WI38 (cell line): ENCODE results near the gene CACNB1.

Experiments
- H3K4me3 ChIP-seq: 2 replicates; pipeline ENCODE4 v1.5.1; 2011; ENCODE audit warnings: low read depth, mild to moderate bottlenecking, control low read depth, low read length
- TF ChIP-seq, protein P1 (sequence below): IDR thresholded peaks from 2 replicates; pipeline ENCODE4 v1.5.1; 2012; ENCODE audit warnings: low read depth, mild to moderate bottlenecking, control low read depth, low read length

CACNB1 gene

DNA sequence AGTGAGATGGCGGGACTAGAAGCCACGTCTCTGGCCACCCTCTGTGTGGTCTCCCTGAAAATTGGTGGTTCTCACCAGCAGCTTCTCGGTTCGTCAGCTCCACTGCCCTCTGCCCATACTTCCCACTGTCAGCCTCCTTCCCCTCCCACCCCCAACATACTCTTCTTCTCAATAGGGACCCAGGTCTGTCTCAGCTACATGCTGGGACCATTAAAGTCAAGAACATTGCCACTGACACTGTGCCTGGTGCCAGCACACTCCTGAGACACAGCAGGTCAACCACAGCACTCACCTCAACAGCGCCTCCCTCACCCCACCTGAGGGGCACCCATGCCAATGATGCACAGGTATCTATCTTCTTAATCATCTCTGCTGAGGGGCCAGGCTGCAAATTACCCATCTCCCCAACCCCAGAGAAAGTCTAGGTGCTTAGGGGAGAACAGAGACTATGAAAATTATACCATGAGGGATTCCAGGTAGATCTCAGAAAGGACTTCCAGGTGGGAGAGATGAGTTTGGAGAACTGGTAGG, 47.3 kb downstream of the CACNB1 start:
- TF ChIP-seq, protein P1, sequence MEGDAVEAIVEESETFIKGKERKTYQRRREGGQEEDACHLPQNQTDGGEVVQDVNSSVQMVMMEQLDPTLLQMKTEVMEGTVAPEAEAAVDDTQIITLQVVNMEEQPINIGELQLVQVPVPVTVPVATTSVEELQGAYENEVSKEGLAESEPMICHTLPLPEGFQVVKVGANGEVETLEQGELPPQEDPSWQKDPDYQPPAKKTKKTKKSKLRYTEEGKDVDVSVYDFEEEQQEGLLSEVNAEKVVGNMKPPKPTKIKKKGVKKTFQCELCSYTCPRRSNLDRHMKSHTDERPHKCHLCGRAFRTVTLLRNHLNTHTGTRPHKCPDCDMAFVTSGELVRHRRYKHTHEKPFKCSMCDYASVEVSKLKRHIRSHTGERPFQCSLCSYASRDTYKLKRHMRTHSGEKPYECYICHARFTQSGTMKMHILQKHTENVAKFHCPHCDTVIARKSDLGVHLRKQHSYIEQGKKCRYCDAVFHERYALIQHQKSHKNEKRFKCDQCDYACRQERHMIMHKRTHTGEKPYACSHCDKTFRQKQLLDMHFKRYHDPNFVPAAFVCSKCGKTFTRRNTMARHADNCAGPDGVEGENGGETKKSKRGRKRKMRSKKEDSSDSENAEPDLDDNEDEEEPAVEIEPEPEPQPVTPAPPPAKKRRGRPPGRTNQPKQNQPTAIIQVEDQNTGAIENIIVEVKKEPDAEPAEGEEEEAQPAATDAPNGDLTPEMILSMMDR = no peak
- H3K4me3 ChIP-seq = no peak overlapping the region

DNA sequence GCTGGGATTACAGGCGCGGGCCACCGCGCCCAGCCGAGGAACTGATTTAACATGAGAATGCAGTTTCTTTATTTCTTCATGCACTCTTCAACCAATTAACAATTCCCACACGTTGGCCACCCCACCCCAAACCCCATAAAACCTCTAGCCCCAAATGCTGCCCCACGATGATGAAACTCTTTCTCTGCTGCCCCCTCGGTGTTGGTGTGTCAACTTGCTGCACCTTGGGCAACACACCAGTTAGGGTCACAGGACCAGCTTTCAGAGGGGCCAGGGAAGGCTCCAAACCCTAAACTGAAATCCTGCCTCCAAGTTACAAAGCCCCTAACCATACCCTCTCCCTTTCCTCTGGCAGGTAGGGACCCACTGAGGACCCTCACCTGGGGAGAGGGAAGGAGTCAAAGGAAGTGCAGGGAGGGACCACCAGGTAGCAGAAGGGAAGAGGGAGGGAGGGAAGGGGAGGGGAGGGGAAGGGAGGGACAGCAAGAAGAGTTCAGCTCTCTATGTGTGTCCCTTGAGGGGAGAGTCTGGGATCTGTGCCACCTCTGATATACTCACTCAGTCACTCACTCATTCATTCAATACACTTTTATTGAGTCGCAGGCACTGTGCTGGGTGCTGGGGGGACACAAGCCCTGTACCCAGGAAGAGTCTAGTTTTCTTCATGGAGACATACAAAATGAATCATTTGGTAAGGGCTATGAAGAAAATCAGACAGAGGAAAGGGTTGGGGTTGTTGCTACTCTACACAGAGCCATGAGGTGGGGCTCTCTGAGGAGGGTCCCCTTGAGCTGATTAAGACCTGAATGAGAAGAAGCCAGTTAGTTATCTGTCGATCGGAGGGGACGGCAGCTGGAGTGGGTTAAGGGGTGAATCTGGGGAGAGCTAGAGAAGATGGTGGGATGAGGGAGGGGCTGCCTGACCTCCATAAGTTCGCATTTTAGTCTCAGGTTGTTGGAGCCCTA, 50.0 kb downstream of the CACNB1 start:
- H3K4me3 ChIP-seq = no peak overlapping the region
- TF ChIP-seq, protein P1 = no peak

DNA sequence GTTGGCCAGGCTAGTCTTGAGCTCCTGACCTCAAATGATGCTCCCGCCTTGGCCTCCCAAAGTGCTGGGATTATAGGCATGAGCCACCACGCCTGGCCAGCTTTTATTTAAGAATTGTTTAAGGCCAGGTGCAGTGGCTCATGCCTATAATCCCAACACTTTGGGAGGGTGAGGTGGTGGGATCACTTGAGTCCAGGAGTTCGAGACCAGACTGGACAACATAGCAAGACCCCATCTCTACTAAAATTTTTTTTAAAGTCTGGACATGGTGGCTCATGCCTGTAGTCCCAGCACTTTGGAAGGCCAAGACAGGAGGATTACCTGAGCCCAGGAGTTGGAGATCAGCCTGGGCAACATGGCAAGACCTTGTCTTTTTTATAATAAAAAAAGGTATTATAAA, 51.2 kb downstream of the CACNB1 start:
- H3K4me3 ChIP-seq = no peak overlapping the region
- TF ChIP-seq, protein P1 = no peak

DNA sequence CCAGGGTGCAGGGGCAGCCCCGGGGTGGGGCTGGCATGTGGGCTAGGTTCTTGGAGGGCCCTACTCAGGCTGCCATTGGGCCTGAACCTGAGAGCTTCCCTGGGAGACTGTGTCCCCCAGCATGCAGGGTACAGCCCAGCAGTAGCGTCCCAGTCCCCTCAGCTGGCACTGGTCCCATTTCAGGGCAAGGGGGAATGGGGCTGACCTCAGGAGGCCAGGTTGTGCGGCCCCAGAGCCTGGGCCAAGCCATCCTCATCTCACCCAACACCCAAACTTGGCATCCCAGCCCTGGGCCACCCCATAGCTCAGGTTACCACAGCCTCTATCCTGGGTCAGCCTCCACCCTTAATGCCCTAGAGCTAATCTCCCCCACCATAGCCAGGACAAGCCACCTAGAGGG, 52.3 kb downstream of the CACNB1 start:
- TF ChIP-seq, protein P1 = no peak
- no peak overlapping the region for H3K4me3 ChIP-seq

DNA sequence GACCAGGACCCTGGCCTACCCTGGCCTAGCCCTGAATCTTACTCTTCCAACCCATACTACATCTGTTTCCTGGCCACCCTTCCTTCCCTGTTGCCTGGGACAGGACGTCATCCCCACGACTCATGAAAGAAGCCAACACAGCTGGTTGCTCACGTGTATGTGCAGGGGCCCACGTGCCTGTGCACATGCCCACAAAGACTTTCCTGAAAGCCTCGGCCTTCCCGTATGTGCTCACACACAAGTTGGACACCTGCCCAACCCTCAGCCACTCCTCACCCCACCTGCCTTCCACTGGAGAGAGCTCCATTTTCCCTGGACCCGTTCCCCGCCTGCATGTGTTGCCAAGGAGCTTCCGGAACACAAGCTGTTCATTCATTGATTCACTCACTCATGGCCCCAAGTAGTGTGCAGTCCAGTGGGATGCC, 53.0 kb downstream of the CACNB1 start:
- TF ChIP-seq, protein P1 = no peak
- no peak overlapping the region for H3K4me3 ChIP-seq

DNA sequence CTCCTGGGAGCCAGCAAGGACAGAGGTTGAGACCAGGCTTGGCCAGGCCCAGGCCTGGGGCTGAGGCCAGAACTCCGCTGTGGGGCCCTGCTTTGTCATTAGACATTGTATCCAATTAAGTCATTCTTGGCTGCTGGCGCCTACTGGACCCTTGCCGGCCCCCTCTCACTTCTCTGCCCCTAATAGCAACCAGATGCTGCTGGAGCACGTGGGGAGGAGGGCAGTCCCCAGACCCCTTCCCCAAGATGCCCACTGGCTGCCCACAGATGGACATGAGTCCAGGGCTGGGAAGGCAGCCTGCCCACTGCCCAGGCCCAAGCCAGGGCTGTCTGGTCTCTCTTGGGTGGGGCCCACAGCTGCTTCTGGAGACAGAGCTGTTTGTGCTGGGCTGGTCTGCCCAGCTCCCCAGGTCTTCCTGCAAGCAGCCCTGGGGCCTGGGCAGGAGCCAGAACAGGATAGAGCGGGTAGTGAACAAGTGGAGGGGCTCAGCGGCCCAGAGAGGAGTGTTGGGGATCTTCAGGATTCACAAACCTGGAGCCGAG, 53.8 kb downstream of the CACNB1 start:
- TF ChIP-seq, protein P1 = no peak
- no peak overlapping the region for H3K4me3 ChIP-seq
